Psoas muscle (tissue), 8 donors: ENCODE data around the gene SRSF3. TPM values are rescaled to one million over a fixed set of nuclear protein-coding genes. Genes with fewer than 3 reads are reported as not detected.

Experiments used
- ATAC-seq, 4 donors: fragments of 200-7000 bp; cut with Tn5 transposase; one replicate each; pipeline ENCODE4 v1.9.1; 2020; ENCODE audit warnings: moderate library complexity in 3 of 4, mild to moderate bottlenecking in 2 of 4
- DNase-seq, 2 donors: peaks; one replicate each; pipeline ENCODE4 v3.0.0-alpha.2; 2020
- H3K27ac ChIP-seq: fragments of 200-600 bp; one replicate; pipeline ENCODE4 v1.8.0; 2022
- H3K27me3 ChIP-seq, 3 donors: fragments of 200-600 bp in 1 of 3; one replicate each; pipeline versions ENCODE4 v1.6.1 to v1.8.0; 2013 to 2022; ENCODE audit warnings: low read length in 2 of 3, mild to moderate bottlenecking in 2 of 3, moderate library complexity in 1 of 3; ENCODE audit not compliant: insufficient read depth in 3 of 3
- H3K36me3 ChIP-seq, 2 donors: fragments of 200-600 bp in 1 of 2; one replicate each; pipeline versions ENCODE4 v1.6.1 to v1.8.0; 2013 to 2022; ENCODE audit warnings: low read depth in 1 of 2, mild to moderate bottlenecking in 1 of 2, moderate library complexity in 1 of 2; ENCODE audit not compliant: insufficient read depth in 1 of 2
- H3K4me1 ChIP-seq: fragments of 200-600 bp; one replicate; pipeline ENCODE4 v1.8.0; 2022
- H3K4me3 ChIP-seq: fragments of 200-600 bp; one replicate; pipeline ENCODE4 v1.8.0; 2022; ENCODE audit warnings: mild to moderate bottlenecking
- H3K9me3 ChIP-seq: fragments of 200-600 bp; one replicate; pipeline ENCODE4 v1.8.0; 2022
- CTCF ChIP-seq: fragments of 200-600 bp; IDR thresholded peaks from one replicate; pipeline ENCODE4 v1.8.0; 2022; ENCODE audit warnings: antibody characterized with exemption
- WGBS, 3 donors: extraction: QIAGEN DNeasy Blood & Tissue Kit; methylation state at CpG; one replicate each; pipeline versions ENCODE4 v1.1.6 to v1.1.7; 2013; 5-methylcytosine and 5-hydroxymethylcytosine counted together
- intact Hi-C, 2 donors: fragments of 100-400 bp; cut with DNase I; formaldehyde crosslinking; loops; one replicate each; pipeline versions ENCODE4 v1.11.0 to v1.14.2; 2022
- long read RNA-seq, 2 donors: library from polyadenylated mRNA; unstranded; transcript quantifications; one replicate each; pipeline ENCODE4 v2.0.0, GENCODE V29; 2021
- polyA plus RNA-seq, 3 donors: library from polyadenylated mRNA; stranded (reverse); fragments of 200-250 nt; gene quantifications; one replicate each; pipeline ENCODE4 v1.2.3, GENCODE V29; 2013
- total RNA-seq, 4 donors: library from RNA; stranded (reverse); fragmentation: NEBNext Ultra II Directional in 2 of 4; extraction: Animal tissue kit (Norgen Biotek cat#: 25700) in 2 of 4; gene quantifications; one replicate each; pipeline versions ENCODE4 v1.2.1 to v1.2.4, GENCODE V29; 2021 to 2023
- donor health status: healthy with polysubstance abuse.
- donor health status: DM: no; HTN: no; CAD: no; lungs with moderate emphysema.
- donor health status: Bipolar disorder and iron deficiency.
- donor health status: healthy.
- donor health status: DM: yes; HTN: yes; CAD: no.
- donor health status: DM: no; HTN: no; CAD: no.
- donor health status: DM: no; HTN: no; CAD: no.
- donor health status: DM: yes; HTN: yes; CAD: no.

The SRSF3 gene
- 100 to 1,000 TPM in 2 of 4 donors, 10 to 100 TPM in 2; 64.6 to 182 (median 125) TPM for total RNA-seq
- 100 to 1,000 TPM; 109 to 267 (median 176) TPM for polyA plus RNA-seq
- long read RNA-seq, donor 1, full-length matches to known transcripts: 105 of 108 reads
- long read RNA-seq, donor 1, partial matches to known transcripts: 2 of 108 reads
- long read RNA-seq, donor 1, other reads (novel, unspliced or antisense): 1 of 108 reads
- long read RNA-seq, donor 2, full-length matches to known transcripts: 182 of 185 reads
- long read RNA-seq, donor 2, partial matches to known transcripts: 0 of 185 reads
- long read RNA-seq, donor 2, other reads (novel, unspliced or antisense): 3 of 185 reads

DNA sequence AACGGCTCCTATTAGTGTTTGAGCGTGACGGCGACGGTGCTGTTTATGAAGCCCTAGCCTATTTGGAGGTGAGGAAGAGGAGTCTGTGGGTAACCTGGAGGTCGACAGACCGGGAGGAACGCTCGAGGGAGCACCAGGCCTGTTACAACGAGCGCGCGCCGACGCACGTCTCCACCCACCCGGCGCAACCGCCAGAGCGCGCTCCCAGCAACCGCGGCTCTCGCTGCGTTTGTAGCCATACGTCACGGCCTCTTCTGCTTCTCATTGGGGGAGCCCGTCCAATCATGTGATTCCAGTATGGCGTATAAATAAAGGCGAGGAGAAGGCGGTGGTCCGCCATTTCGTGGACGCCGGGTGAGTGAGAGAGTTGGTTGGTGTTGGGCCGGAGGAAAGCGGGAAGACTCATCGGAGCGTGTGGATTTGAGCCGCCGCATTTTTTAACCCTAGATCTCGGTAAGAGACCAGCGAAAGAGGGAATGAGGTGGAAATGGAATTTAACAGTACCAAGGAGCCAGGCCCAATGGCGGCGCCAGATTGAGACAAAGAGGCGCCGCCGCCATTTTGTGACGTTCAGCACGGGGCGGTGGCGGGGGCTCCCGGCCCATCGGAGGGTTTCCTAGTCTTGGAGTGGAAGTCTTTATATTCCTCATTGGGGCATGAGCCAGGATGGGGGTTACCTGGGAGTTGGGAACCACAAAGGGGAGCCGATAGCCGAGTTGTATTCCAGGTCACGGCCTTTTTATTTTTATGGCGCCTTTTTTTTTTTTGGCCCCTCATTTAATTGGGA is at the start of gene SRSF3:
Gene SRSF3 (plus strand): TSS at position 334 of the 787 bp plus-strand sequence. CDS start 2,401 bp downstream, outside the sequence.
- peak within 1 kb of the TSS; percentile 96 for H3K27ac ChIP-seq
- 0% methylated on average over 58 of the region's 58 CpGs for WGBS, 3 donors
- ATAC-seq: peak; percentile 95 to 98 (median 98)
- peak; percentile 96 to 98 for DNase-seq
- peak; percentile 51 for TF ChIP-seq CTCF
- H3K27me3 ChIP-seq: no peaks in the 10 kb centered on the region
- peak within 1 kb of the TSS; percentile 86 for H3K4me3 ChIP-seq
- no peaks in the 10 kb centered on the region for H3K9me3 ChIP-seq
- peaks cover 32% of the 10 kb centered on the region for H3K4me1 ChIP-seq
- intact Hi-C loops: loop anchor here (5.0 to 10.0 kb wide), 2 partner anchors 149 to 152 kb away; partner anchors contain the start of genes KCTD20 (in 2 of the 2) and PXT1 (in 2 of the 2)
- H3K36me3 ChIP-seq: peaks cover 5 to 34% of the 10 kb centered on the region in 2 donors

DNA sequence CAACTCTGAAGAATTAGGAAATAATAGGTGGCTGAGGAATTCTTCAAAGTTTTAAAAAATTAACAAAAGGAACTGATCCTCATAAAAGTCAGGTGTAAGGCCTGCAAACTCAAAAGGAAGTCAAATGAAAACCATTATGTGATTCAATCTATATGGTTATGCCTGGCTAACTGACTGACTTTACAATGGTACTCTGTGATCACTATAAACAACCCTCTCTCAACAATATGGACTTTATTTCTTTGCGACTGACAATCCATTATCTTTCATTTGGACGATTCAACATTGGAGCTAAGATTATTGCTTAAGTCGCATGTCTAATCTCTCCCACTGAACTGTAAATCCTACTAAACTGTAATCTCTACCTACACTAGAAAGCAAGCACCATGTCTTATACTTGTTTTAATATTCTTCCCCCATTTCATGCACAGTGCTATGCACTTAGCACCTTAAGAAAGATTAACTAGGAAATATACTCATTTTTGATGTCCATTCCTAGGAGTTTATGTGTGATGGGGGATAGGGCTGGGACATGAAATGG is 48.3 kb upstream of the SRSF3 start:
- Histone ChIP-seq H3K4me1 (peaks cover 20% of the 10 kb centered on the region), H3K4me3 (peak overlapping the region; percentile 99), H3K27me3 (no peaks in the 10 kb centered on the region), H3K36me3 (peaks cover 0 to 3% of the 10 kb centered on the region in 2 donors), H3K9me3 (no peaks in the 10 kb centered on the region), H3K27ac (peak overlapping the region; percentile 94)
- intact Hi-C loops: loop anchor here (5.0 to 10.0 kb wide), 2 partner anchors 104 to 121 kb away; partner anchors contain the start of genes KCTD20 (in 1 of the 2) and PXT1 (in 1 of the 2)
- DNase-seq: no peak
- 36 to 48% (median 44%) methylated on average over 3 of the region's 3 CpGs for WGBS, 3 donors
- ATAC-seq: no peak
- TF ChIP-seq CTCF: no peak

DNA sequence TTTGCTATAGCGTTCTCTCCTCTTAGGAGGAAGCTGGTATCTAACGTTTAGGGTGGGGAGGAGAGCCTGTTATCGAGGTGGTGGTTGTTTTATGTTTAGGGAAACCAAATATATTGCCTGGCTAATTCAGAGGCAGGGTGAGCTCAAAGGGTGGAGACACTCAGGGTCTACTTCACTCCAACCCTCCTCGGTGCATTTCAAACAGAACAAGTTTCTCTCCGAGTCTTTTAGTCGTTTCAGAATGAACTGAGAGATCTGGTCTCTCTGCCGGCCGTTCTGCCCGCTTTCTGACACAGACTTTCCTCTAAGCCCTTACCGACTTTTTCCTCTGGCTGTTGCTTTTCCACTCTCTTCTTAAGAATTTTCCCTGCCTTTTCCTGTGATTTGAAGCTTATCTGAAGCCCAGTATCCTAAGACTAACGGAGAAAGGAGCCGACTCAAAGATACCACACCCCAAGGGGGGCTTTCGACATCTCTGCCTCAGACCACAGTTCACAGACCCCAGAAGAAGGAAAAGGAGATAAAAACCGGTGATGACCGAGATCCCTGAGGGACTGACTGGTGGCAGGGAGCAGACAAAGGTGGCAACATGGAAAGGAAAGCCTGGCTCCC is 47.7 kb upstream of the SRSF3 start:
- intact Hi-C loops: loop anchor here (5.0 to 10.0 kb wide), 2 partner anchors 104 to 122 kb away; partner anchors contain the start of genes KCTD20 (in 1 of the 2) and PXT1 (in 1 of the 2)
- Histone ChIP-seq H3K27ac (peak overlapping the region; percentile 94), H3K36me3 (no peaks in the 10 kb centered on the region), H3K4me1 (peaks cover 20% of the 10 kb centered on the region), H3K9me3 (no peaks in the 10 kb centered on the region), H3K27me3 (no peaks in the 10 kb centered on the region), H3K4me3 (peak overlapping the region; percentile 99)
- ATAC-seq (peak in 2 of 4 donors; percentile 19 to 42), DNase-seq (no peak)
- no peak for TF ChIP-seq CTCF
- WGBS, 3 donors: 2 to 4% (median 4%) methylated on average over 15 of the region's 15 CpGs

GRCh38 chr6:36546920-36547645 is 47.1 kb upstream of the SRSF3 start, which contains the start of gene STK38:
Gene STK38 (minus strand): TSS chr6:36547479. CDS start chr6:36540202, 7,277 bp downstream.
- ATAC-seq: peak; percentile 96 to 98 (median 98)
- DNase-seq: peak; percentile 90 to 97
- Histone ChIP-seq H3K4me1 (peaks cover 18% of the 10 kb centered on the region), H3K4me3 (peak within 1 kb of the TSS; percentile 99), H3K27me3 (no peaks in the 10 kb centered on the region), H3K27ac (peak within 1 kb of the TSS; percentile 94), H3K36me3 (no peaks in the 10 kb centered on the region), H3K9me3 (no peaks in the 10 kb centered on the region)
- intact Hi-C loops: loop anchor here (5.0 to 10.0 kb wide), 2 partner anchors 105 to 122 kb away; partner anchors contain the start of genes KCTD20 (in 1 of the 2) and PXT1 (in 1 of the 2)
- TF ChIP-seq CTCF: no peak
- WGBS, 3 donors: 0% methylated on average over 40 to 51 of the region's 51 CpGs
